ENCODE data around the gene ZBTB49.
A peak's percentile ranks its signal among the peaks of the same experiment; 100 is the strongest.

ZBTB49 gene

DNA sequence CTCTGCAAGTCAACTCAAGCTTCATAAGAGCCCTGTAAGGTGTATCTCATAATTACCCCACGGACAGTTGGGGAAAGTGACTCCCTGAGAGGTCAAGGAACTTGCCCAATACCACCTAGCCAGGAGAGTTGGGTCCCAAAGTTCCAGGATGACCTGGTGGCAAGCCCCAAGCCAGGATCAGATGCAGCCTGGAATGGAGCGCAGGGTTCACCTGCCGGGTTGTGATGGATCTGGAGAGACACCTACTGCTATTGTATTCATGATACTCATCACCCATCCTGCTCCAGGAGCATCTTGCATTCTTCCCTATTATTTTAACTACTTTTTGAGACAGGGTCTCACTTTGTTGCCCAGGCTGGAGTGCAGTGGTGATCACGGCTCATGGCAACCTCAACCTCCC, 36.1 kb downstream of the ZBTB49 start:
- no peak for DNase-seq

DNA sequence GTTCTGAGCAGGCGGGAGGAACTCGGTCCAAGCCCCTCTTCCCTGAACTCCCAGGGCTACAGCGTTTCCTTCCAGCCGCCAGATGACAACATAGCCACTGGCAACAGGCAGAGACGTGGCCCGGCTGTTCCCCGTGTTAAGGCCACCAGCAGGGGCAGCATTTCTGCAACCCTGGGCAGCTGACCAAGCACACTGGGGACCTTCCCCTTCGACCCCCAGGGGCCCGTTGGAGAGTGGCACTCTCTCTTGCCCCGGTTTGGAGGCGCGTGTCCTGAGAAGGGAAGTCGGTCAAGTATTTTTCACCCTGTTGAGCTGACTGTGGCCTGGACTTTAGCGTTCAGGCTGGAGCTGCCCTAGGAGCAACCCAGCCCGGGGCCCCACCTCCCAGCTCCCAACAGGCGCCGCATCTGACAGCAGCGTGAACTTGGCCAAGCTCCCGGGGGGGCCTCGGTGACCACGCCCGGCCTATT, 37.6 kb downstream of the ZBTB49 start:
- no peak for DNase-seq

DNA sequence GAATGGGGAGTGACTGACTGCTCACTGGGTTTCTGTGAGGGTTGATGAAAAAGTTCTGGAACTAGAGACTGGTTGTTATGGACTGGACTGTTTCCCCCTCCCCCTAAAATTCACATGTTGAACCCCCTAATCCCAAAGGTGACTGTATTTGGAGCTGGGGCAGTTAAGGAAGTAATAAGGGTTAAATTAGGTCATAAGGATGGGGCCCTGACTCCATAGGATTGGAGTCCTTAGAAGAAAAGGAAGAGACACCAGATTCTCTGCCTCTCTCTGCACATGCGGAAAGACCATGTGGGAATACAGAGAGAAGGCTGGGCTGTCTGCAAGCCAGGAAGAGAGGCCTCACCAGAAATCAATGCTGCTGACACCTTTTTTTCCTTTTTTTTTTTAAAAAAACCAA, 38.2 kb downstream of the ZBTB49 start:
- DNase-seq = no peak

DNA sequence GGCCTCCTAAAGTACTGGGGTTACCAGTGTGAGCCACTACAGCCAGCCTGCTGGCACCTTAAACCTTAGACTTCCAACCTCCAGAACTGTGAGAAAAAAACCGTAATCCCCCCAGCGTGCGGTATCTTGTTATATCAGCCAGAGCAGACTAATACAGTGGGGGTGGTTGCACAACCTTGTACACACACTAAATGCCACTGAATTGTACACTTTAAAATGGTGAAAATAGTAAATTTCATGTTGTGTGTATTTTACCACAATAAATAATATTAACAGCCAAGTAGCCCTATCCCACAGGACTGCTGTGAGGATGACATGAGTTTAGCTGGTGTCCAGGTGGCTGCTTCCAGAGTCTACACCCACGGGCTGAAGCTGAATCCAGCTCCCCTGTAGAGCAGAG, 38.8 kb downstream of the ZBTB49 start:
- no peak for DNase-seq

DNA sequence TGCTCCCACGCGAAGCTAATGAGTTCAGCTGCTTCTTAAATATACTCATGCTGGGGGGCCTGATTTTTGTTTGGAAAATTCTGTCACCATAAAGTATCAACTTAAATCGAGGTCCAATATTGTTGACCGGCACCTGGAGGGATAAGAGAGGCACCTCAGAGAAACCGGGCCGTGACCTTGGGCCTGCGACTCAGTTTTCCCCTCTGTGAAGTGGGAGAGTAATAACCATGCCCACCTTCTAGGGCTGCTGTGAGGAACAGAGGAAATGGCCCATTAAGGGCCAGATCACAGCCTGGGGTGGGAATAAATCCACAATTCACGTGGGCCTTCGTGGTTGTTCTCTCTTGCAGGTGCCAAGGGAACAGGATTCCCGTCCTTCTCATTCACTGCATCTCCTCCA, 39.4 kb downstream of the ZBTB49 start:
- no peak for DNase-seq

DNA sequence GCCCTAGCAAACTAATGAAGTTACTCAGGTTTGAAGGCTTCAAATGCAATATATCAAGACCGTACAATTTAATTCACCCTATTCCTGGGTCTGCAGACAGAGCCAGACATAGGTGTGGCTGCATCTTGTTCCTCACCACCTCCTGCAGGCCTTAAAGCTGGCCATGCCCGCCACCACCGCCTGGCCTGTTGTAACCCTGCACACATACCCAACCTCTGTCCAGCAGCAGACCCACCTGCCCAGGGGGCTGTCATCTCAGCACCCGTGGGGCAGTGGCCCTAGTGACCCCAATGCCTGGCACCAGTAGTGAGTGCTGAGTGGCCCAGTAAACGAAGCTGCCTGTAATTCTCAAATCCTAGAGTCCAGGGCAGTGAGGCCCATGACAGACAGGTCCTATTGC, 40.7 kb downstream of the ZBTB49 start:
- no peak for DNase-seq

DNA sequence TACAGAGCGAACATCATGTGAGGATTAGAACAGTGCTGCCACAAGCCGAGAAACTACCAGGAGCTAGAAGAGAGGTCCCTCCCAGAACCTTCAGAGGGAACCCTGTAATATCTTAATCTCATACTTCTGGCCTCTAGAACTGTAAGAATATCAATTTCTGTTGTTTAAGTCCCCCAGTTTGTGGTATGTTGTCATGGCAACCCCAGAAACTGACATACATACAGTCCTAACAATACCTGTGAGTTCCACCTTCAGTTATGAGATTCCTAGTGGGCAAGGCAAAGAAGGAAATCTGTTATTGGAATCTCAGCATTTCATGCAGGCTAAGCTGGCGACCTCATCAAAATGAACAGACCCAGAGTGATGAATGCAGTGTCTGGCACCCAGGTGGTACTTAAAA, 42.5 kb downstream of the ZBTB49 start:
- DNase-seq = no peak

DNA sequence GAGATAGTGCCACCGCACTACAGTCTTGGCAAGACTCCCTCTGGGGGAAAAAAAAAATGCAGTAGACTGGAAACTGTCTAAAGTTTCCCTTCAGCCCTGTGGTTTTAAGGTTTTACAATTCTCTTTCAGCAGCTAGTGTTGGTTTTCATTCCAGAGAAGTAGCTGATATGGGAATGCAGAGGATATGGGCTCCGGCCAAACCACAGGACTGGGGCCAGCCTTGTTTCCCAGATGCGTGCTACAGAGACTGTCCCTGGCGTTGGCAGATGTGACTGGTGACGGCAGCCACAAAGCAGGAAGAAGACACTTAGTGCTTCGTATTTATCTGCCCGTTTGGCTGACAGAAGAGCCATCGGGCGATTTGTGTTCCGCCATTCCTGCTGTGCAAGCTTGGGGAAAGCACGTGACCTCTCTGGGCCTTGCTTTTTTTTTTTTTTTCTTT, 43.2 kb downstream of the ZBTB49 start:
- DNase-seq = no peak

DNA sequence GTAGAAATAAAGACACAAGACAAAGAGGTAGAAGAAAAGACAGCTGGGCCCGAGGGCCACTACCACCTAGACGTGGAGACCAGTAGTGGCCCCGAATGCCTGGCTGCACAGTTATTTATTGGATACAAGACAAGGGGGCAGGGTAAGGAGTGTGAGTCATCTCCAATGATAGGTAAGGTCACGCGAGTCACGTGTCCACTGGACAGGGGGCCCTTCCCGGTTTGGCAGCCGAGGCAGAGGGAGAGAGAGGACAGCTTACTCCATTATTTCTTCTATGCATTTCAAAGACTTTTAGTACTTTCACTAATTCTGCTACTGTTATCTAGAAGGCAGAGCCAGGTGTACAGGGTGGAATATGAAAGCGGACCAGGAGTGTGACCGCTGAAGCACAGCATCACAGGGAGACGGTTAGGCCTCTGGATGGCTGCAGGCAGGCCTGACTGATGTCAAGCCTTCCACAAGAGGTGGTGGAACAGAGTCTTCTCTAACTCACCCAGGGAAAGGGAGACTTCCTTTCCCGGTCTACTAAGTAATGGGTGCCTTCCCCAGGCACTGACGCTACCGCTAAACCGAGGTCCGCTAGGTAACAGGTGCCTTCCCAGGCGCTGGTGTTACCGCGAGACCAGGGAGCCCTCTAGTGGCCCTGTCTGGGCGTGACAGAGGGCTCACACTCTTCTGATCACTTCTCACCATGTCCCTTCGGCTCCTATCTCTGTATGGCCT, 44.9 kb downstream of the ZBTB49 start:
- peak; percentile 41 to 71 (median 55) for DNase-seq

DNA sequence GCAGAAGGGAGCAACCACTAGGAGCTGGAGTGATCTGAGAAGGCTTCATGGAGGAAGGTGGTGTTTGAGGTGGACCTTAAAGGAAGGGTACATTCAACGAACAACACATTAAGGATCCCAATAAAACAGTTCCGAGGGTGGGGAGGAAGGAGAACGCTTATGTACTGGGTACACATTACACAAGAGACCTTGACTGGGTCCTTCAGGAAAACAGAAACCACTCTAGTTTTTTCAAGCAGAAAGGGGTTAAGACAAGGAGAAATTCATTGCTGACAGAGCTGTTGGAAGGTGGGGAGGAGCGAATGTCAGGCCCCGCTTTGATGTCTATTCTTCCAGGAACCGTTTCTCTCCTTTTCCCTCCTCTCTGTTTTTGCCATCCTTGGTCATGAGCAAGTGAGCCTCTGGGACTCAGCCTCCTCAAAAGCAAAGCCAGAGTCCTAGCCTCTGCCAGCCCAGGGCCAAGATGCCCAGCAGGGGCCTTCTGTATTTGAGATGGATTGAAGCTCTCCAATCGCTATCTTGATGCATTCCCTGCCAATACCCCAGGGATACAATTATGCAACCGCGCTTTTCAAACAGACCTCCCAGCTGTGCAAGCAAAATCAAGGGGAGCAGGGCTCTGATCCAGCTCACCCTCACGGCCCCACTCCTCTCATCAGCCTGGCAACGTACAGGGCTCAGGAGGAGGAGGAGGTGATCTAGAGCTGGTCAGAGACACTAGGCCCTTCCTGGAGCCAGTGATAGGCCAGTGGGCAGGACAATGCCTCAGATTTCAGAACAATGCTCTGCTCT, 48.4 kb downstream of the ZBTB49 start:
- no peak for DNase-seq

DNA sequence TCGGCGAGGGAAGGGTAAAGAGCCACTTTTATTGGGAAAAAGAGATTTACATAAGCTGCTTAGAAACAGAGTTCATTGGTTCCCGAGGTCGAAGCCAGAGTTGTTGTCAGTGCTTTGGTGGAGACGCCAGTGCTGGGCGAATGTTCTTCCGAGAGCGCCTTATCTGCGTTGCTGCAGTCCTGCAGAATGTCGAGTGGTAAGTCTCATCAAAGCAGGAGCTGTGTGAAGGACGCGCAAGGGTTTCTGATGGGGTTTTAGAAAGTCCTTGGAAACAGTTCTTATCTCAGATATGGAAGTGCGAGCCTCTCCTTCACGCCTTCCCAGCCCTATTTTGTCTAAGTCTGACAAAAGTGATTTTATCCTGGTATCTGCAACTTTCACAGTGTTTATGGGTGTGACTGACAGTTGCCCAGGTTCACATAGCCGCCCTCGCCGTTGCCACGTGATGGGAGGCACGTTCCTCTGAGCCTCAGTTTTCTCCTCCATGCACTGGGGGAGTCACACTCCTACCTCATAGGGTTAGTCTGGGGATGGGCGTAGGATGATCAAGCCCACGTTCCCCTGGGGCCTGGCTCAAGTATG, 49.5 kb downstream of the ZBTB49 start:
- no peak for DNase-seq

DNA sequence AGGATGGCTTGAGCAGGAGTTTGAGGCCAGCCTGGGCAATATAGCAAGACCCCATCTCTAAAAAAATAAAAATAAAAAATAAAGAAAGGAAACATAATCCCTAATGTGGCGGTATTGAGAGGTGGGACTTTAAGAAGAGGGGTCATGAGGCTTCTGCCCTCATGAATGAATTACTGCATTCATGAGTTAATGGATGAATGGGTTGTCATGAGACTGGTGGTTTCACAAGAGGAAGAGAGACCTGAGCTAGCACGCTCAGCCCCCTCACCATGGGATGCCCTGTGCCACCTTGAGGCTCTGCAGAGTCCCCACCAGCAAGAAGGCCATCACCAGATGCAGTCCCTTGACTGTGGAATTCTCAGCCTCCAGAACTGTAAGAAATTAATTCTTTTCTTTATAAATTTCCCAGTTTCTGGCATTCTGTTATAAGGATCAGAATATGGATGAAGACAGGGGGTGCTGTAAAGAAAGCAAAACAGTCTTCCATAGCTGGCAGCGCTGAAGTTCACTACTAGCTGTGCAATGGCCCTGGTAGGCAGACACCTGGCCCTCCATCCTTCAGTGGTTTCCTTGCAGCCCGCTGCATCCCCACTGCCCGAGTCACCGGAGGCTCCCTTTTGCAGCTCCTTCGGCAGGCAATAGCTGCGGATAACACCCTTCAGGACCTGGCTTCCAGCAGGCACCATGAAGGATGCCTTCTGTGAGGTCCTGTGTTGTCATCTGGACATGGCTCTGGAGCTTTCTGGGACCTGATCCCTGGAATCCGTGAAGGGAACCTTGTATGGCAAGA, 52.0 kb downstream of the ZBTB49 start:
- no peak for DNase-seq

DNA sequence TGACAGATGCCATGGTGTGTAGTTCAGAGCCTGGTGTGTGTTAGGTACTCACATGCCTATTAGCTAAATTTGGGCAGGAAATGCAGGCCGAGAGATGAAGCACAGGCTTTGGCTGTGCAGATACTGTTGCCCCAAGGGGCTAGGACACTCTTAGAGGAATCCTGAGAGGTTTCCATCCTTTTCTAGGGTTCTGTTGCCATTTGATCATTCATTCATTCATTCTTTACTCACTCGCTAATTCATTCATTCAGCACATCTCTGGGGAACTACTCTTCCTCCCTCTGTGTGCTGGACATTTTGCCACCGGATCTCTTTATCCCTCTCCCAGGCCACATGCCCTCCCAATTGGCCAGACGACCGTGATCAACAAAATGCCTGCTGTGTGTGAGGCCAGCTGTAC, 53.0 kb downstream of the ZBTB49 start:
- DNase-seq = no peak

DNA sequence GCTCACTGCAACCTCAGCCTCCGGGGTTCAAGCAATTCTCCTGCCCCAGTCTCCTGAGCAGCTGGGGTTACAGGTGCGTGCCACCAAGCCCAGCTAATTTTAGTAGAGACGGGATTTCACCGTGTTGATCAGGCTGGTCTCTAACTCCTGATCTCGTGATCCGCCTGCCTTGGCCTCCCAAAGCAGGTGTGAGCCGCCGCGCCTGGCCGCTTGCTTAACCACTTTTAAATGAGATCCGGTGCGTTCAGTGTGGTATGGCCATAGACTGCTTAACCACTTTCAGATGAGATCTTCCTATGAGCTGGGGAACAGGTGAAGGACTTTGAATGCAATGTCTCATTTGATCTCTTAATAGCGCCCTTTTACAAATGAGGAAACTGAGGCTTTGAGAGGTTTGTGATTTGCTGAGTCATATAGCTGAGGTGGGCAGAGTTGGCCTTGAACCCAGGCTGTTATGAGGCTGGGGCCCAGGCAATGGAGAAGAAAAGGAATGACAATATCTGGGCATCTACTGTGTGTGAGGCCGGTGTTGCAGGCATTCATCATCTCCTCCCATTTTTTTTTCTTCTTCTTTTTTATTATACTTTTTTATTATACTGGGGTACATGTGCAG, 55.0 kb downstream of the ZBTB49 start:
- DNase-seq = no peak

DNA sequence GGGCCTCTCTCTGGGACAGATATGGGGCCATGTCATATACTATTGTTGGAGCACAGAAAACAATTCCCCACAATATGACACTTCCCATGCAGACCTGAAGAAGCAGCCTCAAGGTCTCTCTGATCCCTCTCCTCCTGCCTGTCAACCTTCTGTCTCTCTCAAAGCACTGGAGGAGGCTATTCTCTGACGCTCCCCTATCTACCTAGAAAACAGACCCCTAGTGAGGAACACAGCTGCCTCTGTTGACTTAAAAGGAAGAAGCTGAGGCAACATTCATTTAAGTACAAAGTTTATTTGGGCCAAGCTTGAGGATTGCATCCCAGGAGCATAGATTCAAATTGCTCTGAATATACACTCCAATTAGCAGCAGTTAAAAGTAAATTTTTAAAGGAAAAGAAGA, 57.5 kb downstream of the ZBTB49 start:
- no peak for DNase-seq

DNA sequence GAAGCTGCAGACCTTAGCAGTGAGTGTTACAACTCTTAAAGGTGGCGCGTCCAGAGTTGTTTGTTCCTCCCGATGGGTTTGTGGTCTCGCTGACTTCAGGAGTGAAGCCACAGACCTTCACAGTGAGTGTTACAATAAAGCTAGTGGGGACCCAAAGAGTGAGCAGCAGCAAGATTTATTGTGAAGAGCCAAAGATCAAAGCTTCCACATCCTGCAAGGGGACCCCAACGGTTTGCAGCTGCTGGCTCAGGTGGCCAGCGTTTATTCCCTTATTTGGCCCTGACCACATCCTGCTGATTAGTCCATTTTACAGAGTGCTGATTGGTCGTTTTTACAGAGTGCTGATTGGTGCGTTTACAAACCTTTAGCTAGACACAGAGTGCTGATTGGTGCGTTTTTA, 58.5 kb downstream of the ZBTB49 start:
- peak in 4 of 6 experiments; percentile 4 to 81 (median 54) for DNase-seq

DNA sequence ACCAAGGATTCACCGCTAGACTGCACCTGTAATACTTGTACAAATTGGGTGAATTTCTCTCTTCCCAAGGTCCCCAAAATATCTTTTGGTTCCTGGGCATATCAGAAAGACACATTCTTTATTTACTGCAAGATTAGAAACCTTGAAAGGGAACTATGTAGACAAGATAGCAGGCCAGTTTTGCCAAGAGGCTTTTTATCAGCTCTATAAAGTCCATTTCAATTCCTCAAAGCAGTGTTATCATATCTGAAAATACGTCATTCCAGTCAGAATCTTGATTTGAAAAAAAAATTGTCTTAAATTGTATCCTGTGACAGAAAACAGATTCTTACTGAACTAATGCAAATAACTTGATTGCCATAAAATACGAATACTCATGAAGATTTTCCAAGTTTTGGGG, 59.8 kb downstream of the ZBTB49 start:
- DNase-seq = no peak

DNA sequence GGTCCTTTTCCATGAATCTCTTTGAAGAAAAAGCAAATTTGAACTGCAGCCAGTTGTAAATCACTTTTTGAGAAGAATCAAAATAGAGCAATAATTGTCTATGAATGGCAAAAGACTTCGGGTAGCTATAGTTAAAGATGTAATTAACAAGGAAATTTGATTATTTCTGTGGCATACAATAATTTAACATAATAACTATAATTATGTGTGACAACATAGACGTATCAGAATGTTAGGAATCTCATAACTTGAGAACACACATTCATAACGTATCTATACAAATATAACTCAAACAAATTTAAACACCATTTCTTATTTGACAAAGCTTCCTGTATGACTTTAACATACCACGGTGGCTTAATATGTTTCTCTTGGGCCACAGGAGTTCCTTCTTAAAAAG, 60.9 kb downstream of the ZBTB49 start:
- no peak for DNase-seq

DNA sequence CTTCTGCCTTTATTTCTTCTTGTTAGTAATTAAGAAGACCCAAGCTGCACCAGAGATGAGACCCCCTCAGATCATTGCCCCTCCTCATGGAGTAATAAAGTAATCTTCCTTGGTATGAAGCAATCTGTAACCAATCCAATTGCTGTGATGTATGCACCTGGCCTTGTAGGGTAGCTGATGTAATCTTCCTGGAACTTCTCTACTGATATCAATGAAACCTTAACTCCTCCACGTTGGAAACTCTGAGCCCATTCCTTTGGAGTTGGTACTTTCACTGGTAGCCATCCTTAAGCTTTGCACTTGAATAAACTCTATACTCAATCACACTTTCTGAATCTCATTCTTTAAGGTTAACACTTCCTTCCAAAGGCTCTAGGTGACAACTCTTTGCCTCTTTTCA, 65.3 kb downstream of the ZBTB49 start:
- no peak for DNase-seq

DNA sequence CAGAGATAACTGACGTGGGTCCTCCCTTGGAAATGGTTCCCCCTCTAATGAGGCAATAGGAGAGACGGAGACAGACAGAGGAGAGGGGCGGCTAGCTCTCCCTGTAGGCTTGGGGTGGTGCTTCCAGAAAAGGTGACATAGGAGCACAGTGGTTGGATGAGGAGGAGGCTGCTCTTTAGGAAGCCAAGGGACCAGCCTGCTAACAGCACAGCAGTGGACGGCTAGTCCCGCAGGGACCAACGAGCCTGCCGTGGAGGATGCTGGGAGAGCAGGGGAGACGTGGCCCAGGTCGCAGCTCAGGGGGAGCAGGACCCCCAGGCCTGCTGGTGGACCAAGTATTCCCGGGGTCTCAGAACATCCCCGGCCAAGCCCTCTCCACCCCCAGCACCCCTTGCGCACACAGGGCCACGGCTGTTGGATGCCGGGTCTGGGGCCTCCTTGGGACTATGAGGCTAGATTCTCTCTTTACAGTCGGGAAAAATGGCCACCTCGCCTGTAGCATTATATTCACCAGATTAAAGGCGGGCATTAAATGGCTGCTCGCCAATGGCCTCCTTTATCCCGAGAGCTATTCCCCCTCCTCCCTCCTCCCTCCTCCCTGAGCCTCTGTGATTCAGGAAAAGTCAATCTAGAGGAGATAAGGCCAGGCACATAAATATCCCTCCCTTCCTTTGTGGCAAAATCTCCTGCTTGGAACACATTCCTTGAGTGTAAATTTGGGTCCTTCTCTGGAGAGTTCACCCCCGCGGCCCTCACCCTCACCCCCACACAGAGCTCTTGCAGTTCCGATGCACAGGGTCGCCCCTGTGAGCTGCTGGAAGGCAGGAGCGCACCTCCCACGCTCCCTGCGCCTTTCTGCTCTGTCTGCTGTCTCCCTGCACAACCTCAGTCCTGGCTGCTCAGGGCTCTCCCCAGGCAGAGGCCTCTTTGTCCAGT, 66.3 kb downstream of the ZBTB49 start:
- DNase-seq = no peak

DNA sequence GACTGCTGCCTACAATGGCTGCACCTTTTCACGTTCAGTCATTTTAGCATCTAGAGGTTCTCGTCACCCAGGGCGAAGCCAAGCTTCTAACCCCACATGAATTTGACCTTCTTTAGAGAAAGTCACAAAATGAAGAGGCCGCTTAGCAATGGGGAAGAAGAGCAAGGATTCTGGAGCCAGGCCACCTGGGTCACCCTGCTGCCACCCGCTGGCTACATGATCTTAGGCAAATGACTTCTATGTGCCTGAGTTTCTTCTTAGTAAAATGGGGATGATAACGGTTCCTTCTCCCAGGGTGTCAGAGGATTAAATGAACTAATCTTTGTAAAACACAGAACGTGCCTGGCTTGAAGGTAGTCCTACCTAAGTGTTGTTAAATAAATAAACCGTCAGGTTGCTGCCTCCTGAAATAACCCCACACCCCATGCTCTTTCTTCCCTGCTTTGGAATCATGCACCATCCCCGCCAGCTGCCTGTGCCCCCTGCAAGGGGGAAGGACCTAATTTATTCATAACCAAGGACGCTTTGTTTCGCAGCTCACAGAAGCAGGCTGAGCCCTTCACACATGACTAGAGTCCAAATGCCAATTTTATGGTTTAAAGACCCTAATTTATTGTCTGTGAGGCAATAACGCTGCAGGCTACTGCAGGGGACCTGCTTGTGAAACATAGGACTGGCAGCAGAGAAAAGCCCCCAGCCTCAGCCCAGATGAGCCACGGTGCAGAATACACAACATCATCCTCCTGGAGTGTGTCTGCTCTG, 68.2 kb downstream of the ZBTB49 start:
- no peak for DNase-seq

Data from stimulated activated naive CD4-positive, alpha-beta T cell (primary cell).